Measurements from ENCODE around the gene FAM170B.

The FAM170B gene

GRCh38 chr10:49170632-49171325 is 37.0 kb upstream of the FAM170B start:
- TF ChIP-seq RARB (CRISPR knock-in tag; IDR thresholded peaks at IDR 0.05) (no peak), ISL1 (CRISPR knock-in tag; IDR thresholded peaks at IDR 0.05) (no peak), SNAI2 (CRISPR knock-in tag; IDR thresholded peaks at IDR 0.05) (no peak)
- ATAC-seq: no peak

- no peak for ATAC-seq
- TF ChIP-seq TOX (CRISPR knock-in tag; IDR thresholded peaks at IDR 0.05; ENCODE audit: borderline replicate concordance) (no peak), ZC3H10 (CRISPR knock-in tag; IDR thresholded peaks at IDR 0.05) (no peak), TSHZ2 (CRISPR knock-in tag; IDR thresholded peaks at IDR 0.05) (no peak), PPARA (CRISPR knock-in tag; IDR thresholded peaks at IDR 0.05; ENCODE audit: borderline replicate concordance) (no peak), CREB5 (CRISPR knock-in tag; IDR thresholded peaks at IDR 0.05; ENCODE audit: low read depth) (no peak), ISL1 (CRISPR knock-in tag; IDR thresholded peaks at IDR 0.05) (no peak), OSR1 (CRISPR knock-in tag; IDR thresholded peaks at IDR 0.05) (no peak), TCF4 (CRISPR knock-in tag; IDR thresholded peaks at IDR 0.05; ENCODE audit: borderline replicate concordance) (no peak), RARB (CRISPR knock-in tag; IDR thresholded peaks at IDR 0.05) (no peak), POU6F1 (CRISPR knock-in tag; IDR thresholded peaks at IDR 0.05; ENCODE audit: borderline replicate concordance, low read depth) (no peak), ZFP30 (CRISPR knock-in tag; IDR thresholded peaks at IDR 0.05) (no peak), ZFP3 (CRISPR knock-in tag; IDR thresholded peaks at IDR 0.05) (no peak), ZNF70 (CRISPR knock-in tag; IDR thresholded peaks at IDR 0.05) (no peak), ZNF565 (CRISPR knock-in tag; conservative IDR thresholded peaks at IDR 0.05; ENCODE audit: low read depth) (no peak), CSRNP3 (CRISPR knock-in tag; IDR thresholded peaks at IDR 0.05) (no peak), SNAI2 (CRISPR knock-in tag; IDR thresholded peaks at IDR 0.05) (no peak), ARNTL (CRISPR knock-in tag; IDR thresholded peaks at IDR 0.05; ENCODE audit: borderline replicate concordance, low read depth) (no peak), ESRRG (CRISPR knock-in tag; IDR thresholded peaks at IDR 0.05) (no peak)
Observed at GRCh38 chr10:49169776-49170175, 36.0 kb upstream of the FAM170B start.

GRCh38 chr10:49168831-49169500 is 35.1 kb upstream of the FAM170B start:
- no peak for ATAC-seq
- TF ChIP-seq CSRNP3 (CRISPR knock-in tag; IDR thresholded peaks at IDR 0.05) (no peak), ISL1 (CRISPR knock-in tag; IDR thresholded peaks at IDR 0.05) (no peak), TOX (CRISPR knock-in tag; IDR thresholded peaks at IDR 0.05; ENCODE audit: borderline replicate concordance) (no peak), ARNTL (CRISPR knock-in tag; IDR thresholded peaks at IDR 0.05; ENCODE audit: borderline replicate concordance, low read depth) (no peak), ZNF70 (CRISPR knock-in tag; IDR thresholded peaks at IDR 0.05) (no peak), ZFP3 (CRISPR knock-in tag; IDR thresholded peaks at IDR 0.05) (no peak)

Measured in SK-N-SH treated with all-trans-retinoic acid at 6 μM for 48 hours (cell line).